ENCODE data around the gene RPS10.

DNA sequence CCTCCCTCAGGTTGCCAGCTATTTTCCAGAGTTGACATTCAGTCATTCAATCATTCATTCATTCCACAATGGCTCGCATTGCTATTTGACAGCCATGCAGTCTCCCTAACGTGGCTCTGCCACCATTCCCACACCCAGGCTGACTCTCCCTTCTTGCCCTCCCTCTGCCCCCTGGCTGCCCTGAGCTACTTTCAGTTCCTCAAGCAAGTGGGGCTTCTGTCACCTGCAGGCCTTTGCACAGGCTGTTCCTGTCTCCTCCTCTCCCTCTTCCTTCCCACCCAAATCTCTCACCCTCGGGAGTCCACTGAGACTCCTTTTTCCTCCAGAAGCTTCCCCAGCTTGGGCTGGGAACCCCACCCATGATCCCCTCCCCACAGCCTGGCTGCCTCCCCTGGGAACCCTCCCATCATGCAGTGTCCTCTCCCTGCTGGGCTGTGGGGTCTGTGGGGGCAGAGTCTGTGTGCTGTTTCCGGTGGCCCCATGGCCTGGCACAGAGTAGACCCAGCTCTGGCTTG is 42.6 kb upstream of the RPS10 start:
- TF ChIP-seq EZH2 (IDR thresholded peaks at IDR 0.05; ENCODE audit: low read length, missing control alignments) = no peak
- TF ChIP-seq, protein P1, sequence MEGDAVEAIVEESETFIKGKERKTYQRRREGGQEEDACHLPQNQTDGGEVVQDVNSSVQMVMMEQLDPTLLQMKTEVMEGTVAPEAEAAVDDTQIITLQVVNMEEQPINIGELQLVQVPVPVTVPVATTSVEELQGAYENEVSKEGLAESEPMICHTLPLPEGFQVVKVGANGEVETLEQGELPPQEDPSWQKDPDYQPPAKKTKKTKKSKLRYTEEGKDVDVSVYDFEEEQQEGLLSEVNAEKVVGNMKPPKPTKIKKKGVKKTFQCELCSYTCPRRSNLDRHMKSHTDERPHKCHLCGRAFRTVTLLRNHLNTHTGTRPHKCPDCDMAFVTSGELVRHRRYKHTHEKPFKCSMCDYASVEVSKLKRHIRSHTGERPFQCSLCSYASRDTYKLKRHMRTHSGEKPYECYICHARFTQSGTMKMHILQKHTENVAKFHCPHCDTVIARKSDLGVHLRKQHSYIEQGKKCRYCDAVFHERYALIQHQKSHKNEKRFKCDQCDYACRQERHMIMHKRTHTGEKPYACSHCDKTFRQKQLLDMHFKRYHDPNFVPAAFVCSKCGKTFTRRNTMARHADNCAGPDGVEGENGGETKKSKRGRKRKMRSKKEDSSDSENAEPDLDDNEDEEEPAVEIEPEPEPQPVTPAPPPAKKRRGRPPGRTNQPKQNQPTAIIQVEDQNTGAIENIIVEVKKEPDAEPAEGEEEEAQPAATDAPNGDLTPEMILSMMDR (conservative IDR thresholded peaks at IDR 0.05 in 1 of 2, IDR thresholded peaks at IDR 0.05 in 1 of 2; ENCODE audit: low read depth in 1 of 2, low read length in 2 of 2) = no peak

Measured in fibroblast of lung (primary cell).